GM12878 (cell line): Measurements from ENCODE around the gene DARS1. TPM values are rescaled to one million over a fixed set of nuclear protein-coding genes. Genes with fewer than 3 reads are reported as not detected.

Source experiments
- ATF2 ChIP-seq: IDR thresholded peaks from 2 replicates; pipeline ENCODE4 v1.6.1; 2012; ENCODE audit warnings: low read length, inconsistent platforms
- ATF3 ChIP-seq: IDR thresholded peaks from 2 replicates; pipeline ENCODE4 v1.6.1; 2011; ENCODE audit warnings: low read depth, mild to moderate bottlenecking, low read length, moderate library complexity, borderline replicate concordance; ENCODE audit errors: extremely low read depth
- ATF7 ChIP-seq: fragments of 450-650 bp; IDR thresholded peaks from 2 replicates; pipeline ENCODE4 v1.6.1; 2016; ENCODE audit warnings: low read depth, mild to moderate bottlenecking
- BRCA1 ChIP-seq: IDR thresholded peaks from 2 replicates; pipeline ENCODE4 v1.6.1; 2011; ENCODE audit warnings: low read depth, low read length, improper control_type of control experiment
- CBX5 ChIP-seq: sonication (generic); IDR thresholded peaks from 2 replicates; pipeline ENCODE4 v1.6.1; 2016; ENCODE audit warnings: low read depth, moderate library complexity, mild to moderate bottlenecking, inconsistent platforms
- CEBPB ChIP-seq, 2 experiments: fragments of 150-350 bp in 1 of 2; IDR thresholded peaks; 2 replicates each; pipeline ENCODE4 v1.6.1; 2012 to 2014; ENCODE audit warnings: low read depth in 2 of 2, low read length in 2 of 2, borderline replicate concordance in 1 of 2, inconsistent platforms in 1 of 2
- CHD1 ChIP-seq: IDR thresholded peaks from 2 replicates; pipeline ENCODE4 v1.6.1; 2012; ENCODE audit warnings: low read depth, low read length, improper control_type of control experiment
- CREM ChIP-seq: IDR thresholded peaks from 2 replicates; pipeline ENCODE4 v1.6.1; 2014; ENCODE audit warnings: antibody characterized with exemption, low read depth
- EP300 ChIP-seq, 2 experiments: fragments of 150-350 bp in 1 of 2; IDR thresholded peaks; 2 replicates each; pipeline ENCODE4 v1.6.1; 2011 to 2012; ENCODE audit warnings: low read depth in 2 of 2, low read length in 2 of 2, borderline replicate concordance in 1 of 2, improper control_type of control experiment in 1 of 2, inconsistent platforms in 1 of 2; ENCODE audit not compliant: control insufficient read depth in 1 of 2
- FOXK2 ChIP-seq: fragments of 450-650 bp; IDR thresholded peaks from 2 replicates; pipeline ENCODE4 v1.6.1; 2017; ENCODE audit warnings: mild to moderate bottlenecking, moderate library complexity
- FOXM1 ChIP-seq: IDR thresholded peaks from 2 replicates; pipeline ENCODE4 v1.6.1; 2012; ENCODE audit warnings: low read depth, mild to moderate bottlenecking, inconsistent platforms, low read length, moderate library complexity
- IKZF2 ChIP-seq, 2 experiments: fragments of 450-650 bp; IDR thresholded peaks; 2 replicates each; pipeline ENCODE4 v1.6.1; 2017; ENCODE audit warnings: mild to moderate bottlenecking in 2 of 2, moderate library complexity in 2 of 2
- MEF2A ChIP-seq: IDR thresholded peaks from 2 replicates; pipeline ENCODE4 v1.6.1; 2011; ENCODE audit warnings: low read depth, mild to moderate bottlenecking, low read length, moderate library complexity; ENCODE audit not compliant: insufficient read depth
- MTA3 ChIP-seq: IDR thresholded peaks from 2 replicates; pipeline ENCODE4 v1.6.1; 2012; ENCODE audit warnings: low read length, inconsistent platforms, borderline replicate concordance
- NRF1 ChIP-seq: conservative IDR thresholded peaks from 2 replicates; pipeline ENCODE4 v1.6.1; 2011; ENCODE audit warnings: mild to moderate bottlenecking, low read depth, low read length, improper control_type of control experiment
- POLR2AphosphoS5 ChIP-seq: IDR thresholded peaks from 2 replicates; pipeline ENCODE4 v1.6.1; 2011; ENCODE audit warnings: mild to moderate bottlenecking, low read length, inconsistent platforms
- ZNF384 ChIP-seq: IDR thresholded peaks from 2 replicates; pipeline ENCODE4 v1.6.1; 2012; ENCODE audit warnings: low read depth, mild to moderate bottlenecking, low read length, improper control_type of control experiment, borderline replicate concordance
- polyA plus RNA-seq, 11 experiments: library from polyadenylated mRNA; depleted of rRNA in 4 of 11; unstranded in 6 of 11; stranded (reverse) in 5 of 11; fragments of >200 nt; fragmentation: Nextera tagmentation in 4 of 11; fragmentation: Illumina TruSeq in 1 of 11; extraction: Ambion mirVana in 4 of 11; extraction: Trizol in 1 of 11; gene quantifications; 1 replicate in 1 of 11; 2 replicates in 10 of 11; pipeline versions ENCODE4 v1.2.1 to v1.2.3, GENCODE V29; 2011 to 2016; ENCODE audit warnings: inconsistent platforms in 2 of 11, missing spikeins in 2 of 11, low read depth in 1 of 11
- total RNA-seq, 4 experiments: library from RNA; depleted of rRNA in 3 of 4; stranded (reverse); fragments of >200 nt in 3 of 4; fragmentation: Illumina TruSeq in 1 of 4; extraction: Trizol in 1 of 4; gene quantifications; 2 replicates each; pipeline versions ENCODE4 v1.2.1 to v1.2.3, GENCODE V29; 2013 to 2021
- TF ChIP-seq, protein P1 (sequence below): fragments of 450-650 bp; formaldehyde crosslinking; IDR thresholded peaks from 2 replicates; pipeline ENCODE4 v1.5.0; 2022; ENCODE audit warnings: mild to moderate bottlenecking, missing genetic modification characterization
- TF ChIP-seq, protein P2 (sequence below): IDR thresholded peaks from 2 replicates; pipeline ENCODE4 v1.6.1; 2012; ENCODE audit warnings: low read depth, low read length, improper control_type of control experiment
- TF ChIP-seq, protein P3 (sequence below): fragments of 450-650 bp; IDR thresholded peaks from 2 replicates; pipeline ENCODE4 v1.6.1; 2017; ENCODE audit warnings: low read depth, mild to moderate bottlenecking, moderate library complexity

The DARS1 gene
- total and polyA plus RNA-seq, 10 of the 15 experiments (the other 5 are each of a cell fraction or from before 2014, with no cell fraction given) = 91.0 to 387 (median 137) TPM

- TF ChIP-seq, protein P1, sequence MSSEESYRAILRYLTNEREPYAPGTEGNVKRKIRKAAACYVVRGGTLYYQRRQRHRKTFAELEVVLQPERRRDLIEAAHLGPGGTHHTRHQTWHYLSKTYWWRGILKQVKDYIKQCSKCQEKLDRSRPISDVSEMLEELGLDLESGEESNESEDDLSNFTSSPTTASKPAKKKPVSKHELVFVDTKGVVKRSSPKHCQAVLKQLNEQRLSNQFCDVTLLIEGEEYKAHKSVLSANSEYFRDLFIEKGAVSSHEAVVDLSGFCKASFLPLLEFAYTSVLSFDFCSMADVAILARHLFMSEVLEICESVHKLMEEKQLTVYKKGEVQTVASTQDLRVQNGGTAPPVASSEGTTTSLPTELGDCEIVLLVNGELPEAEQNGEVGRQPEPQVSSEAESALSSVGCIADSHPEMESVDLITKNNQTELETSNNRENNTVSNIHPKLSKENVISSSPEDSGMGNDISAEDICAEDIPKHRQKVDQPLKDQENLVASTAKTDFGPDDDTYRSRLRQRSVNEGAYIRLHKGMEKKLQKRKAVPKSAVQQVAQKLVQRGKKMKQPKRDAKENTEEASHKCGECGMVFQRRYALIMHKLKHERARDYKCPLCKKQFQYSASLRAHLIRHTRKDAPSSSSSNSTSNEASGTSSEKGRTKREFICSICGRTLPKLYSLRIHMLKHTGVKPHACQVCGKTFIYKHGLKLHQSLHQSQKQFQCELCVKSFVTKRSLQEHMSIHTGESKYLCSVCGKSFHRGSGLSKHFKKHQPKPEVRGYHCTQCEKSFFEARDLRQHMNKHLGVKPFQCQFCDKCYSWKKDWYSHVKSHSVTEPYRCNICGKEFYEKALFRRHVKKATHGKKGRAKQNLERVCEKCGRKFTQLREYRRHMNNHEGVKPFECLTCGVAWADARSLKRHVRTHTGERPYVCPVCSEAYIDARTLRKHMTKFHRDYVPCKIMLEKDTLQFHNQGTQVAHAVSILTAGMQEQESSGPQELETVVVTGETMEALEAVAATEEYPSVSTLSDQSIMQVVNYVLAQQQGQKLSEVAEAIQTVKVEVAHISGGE (CRISPR knock-in tag) = no peak
- TF ChIP-seq MTA3 = no peak
- TF ChIP-seq ATF3 = no peak
- 0 out of 2 replicates have a peak, but pooled peaks have one; percentile 52 for TF ChIP-seq MEF2A
- TF ChIP-seq EP300 (IDR thresholded peaks at IDR 0.05; ENCODE audit: borderline replicate concordance in 1 of 2, control insufficient read depth in 1 of 2, low read depth in 2 of 2, low read length in 2 of 2) = peak in 1 of 2 experiments; percentile 78; a peak in 1 of 4 replicates
- 0 out of 4 replicates have a peak, but pooled peaks of 1 of the 2 experiments have one; percentile 15 for TF ChIP-seq CEBPB (IDR thresholded peaks at IDR 0.05; ENCODE audit: borderline replicate concordance in 1 of 2, low read depth in 2 of 2, low read length in 2 of 2)
- peak; percentile 91 for TF ChIP-seq ATF7
- no peak for TF ChIP-seq CBX5
- TF ChIP-seq, protein P2, sequence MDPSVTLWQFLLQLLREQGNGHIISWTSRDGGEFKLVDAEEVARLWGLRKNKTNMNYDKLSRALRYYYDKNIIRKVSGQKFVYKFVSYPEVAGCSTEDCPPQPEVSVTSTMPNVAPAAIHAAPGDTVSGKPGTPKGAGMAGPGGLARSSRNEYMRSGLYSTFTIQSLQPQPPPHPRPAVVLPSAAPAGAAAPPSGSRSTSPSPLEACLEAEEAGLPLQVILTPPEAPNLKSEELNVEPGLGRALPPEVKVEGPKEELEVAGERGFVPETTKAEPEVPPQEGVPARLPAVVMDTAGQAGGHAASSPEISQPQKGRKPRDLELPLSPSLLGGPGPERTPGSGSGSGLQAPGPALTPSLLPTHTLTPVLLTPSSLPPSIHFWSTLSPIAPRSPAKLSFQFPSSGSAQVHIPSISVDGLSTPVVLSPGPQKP = no peak
- TF ChIP-seq FOXM1 = peak; percentile 80; the same call in 1 of the 2 replicates
- no peak for TF ChIP-seq FOXK2
- TF ChIP-seq ATF2 = peak; percentile 65; the same call in 1 of the 2 replicates
- no peak for TF ChIP-seq CHD1
- no peak for TF ChIP-seq NRF1
- TF ChIP-seq CREM = peak; percentile 34; the same call in 1 of the 2 replicates
- TF ChIP-seq, protein P3, sequence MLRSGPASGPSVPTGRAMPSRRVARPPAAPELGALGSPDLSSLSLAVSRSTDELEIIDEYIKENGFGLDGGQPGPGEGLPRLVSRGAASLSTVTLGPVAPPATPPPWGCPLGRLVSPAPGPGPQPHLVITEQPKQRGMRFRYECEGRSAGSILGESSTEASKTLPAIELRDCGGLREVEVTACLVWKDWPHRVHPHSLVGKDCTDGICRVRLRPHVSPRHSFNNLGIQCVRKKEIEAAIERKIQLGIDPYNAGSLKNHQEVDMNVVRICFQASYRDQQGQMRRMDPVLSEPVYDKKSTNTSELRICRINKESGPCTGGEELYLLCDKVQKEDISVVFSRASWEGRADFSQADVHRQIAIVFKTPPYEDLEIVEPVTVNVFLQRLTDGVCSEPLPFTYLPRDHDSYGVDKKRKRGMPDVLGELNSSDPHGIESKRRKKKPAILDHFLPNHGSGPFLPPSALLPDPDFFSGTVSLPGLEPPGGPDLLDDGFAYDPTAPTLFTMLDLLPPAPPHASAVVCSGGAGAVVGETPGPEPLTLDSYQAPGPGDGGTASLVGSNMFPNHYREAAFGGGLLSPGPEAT = peak; percentile 73; the same call in 1 of the 2 replicates
- TF ChIP-seq ZNF384 = 0 out of 2 replicates have a peak, but pooled peaks have one; percentile 22
- TF ChIP-seq POLR2AphosphoS5 = no peak
- TF ChIP-seq IKZF2 (IDR thresholded peaks at IDR 0.05) = peak in 1 of 2 experiments; percentile 63; a peak in 3 of 4 replicates
- TF ChIP-seq BRCA1 = no peak
These were observed 36.6 kb downstream of the DARS1 start (continued) for GRCh38 chr2:135948642-135949355.
